Measurements from ENCODE around the gene CHIT1. TPM values are rescaled to one million over a fixed set of nuclear protein-coding genes. Genes with fewer than 3 reads are reported as not detected.
A peak's percentile ranks its signal among the peaks of the same experiment; 100 is the strongest.
"Not testable (repeated sequence)": the region's sequence is repeated elsewhere in the genome, so short reads cannot be mapped to it uniquely, and the experiment has no call there.

CHIT1 gene
- total RNA-seq, 1 donor from 2014 or later, result not detected

DNA sequence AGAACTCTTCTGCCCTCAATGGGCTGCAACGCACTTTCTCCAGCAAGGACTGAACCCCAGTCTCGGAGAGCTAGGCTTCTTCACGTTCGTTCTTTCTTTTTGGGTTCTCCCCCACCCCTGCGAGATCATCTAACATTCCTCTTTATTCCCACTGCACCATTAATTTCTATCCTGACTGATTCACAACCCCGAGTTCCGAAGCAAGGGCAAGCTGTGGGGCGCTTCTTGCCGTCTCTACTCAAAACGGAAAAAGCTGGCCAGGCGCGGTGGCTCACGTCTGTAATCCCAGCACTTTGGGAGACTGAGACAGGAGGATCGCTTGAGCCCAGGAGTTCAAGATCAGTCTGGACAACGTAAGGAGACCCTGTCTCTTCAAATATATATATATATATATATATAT is 38.4 kb upstream of the CHIT1 start:
- H3K4me1 Mint-ChIP-seq (ENCODE audit: low read depth, unreplicated experiment), result no peaks in the 10 kb centered on the region
- H3K27me3 ChIP-seq (ENCODE audit: insufficient read depth, low read length), result peaks cover 4% of the 10 kb centered on the region
- H3K79me2 ChIP-seq (ENCODE audit: insufficient read depth, low read length), result no peaks in the 10 kb centered on the region
- no peak for TF ChIP-seq CTCF (IDR thresholded peaks at IDR 0.05; ENCODE audit: insufficient read depth, low read depth, low read length)
- TF ChIP-seq EZH2 (IDR thresholded peaks at IDR 0.05; ENCODE audit: insufficient read depth, low read length), result no peak
- H3K4me3 ChIP-seq (ENCODE audit: insufficient read depth, low read depth, low read length), result peak overlapping the region; percentile 79
- H3K4me1 ChIP-seq (ENCODE audit: insufficient read depth, low read length), result peaks cover 4% of the 10 kb centered on the region
- H3K9me3 ChIP-seq (ENCODE audit: insufficient read depth, low read depth, low read length), result no peaks in the 10 kb centered on the region
- H3K9me3 Mint-ChIP-seq (ENCODE audit: unreplicated experiment), result no peaks in the 10 kb centered on the region
- H2AFZ ChIP-seq (ENCODE audit: low read depth, low read length), result peak overlapping the region; percentile 81
- H3K27ac Mint-ChIP-seq (ENCODE audit: unreplicated experiment), result peak overlapping the region; percentile 91
- H3K4me2 ChIP-seq (ENCODE audit: low read length), result peak overlapping the region; percentile 93
- no peaks in the 10 kb centered on the region for H4K20me1 ChIP-seq (ENCODE audit: insufficient read depth, low read length)
- FAIRE-seq (no peak), DNase-seq (ENCODE audit: low read depth) (no peak)
- H3K27ac ChIP-seq (ENCODE audit: low read depth, low read length), result no peak overlapping the region
- H3K4me3 Mint-ChIP-seq (ENCODE audit: unreplicated experiment), result peak overlapping the region; percentile 87
- H3K27me3 Mint-ChIP-seq (ENCODE audit: low read depth, unreplicated experiment), result peaks cover 3% of the 10 kb centered on the region
- no peaks in the 10 kb centered on the region for H3K36me3 ChIP-seq (ENCODE audit: insufficient read depth, low read length)
- H3K36me3 Mint-ChIP-seq (ENCODE audit: low read depth, unreplicated experiment), result no peaks in the 10 kb centered on the region
- H3K9ac ChIP-seq (ENCODE audit: low read length), result peak overlapping the region; percentile 83

GRCh38 chr1:203267347-203267846 is 37.9 kb upstream of the CHIT1 start:
- H3K27ac ChIP-seq (ENCODE audit: low read depth, low read length), result no peak overlapping the region
- Mint-ChIP-seq H3K9me3 (ENCODE audit: unreplicated experiment) (no peaks in the 10 kb centered on the region), H3K4me3 (ENCODE audit: unreplicated experiment) (peak overlapping the region; percentile 87), H3K36me3 (ENCODE audit: low read depth, unreplicated experiment) (no peaks in the 10 kb centered on the region), H3K4me1 (ENCODE audit: low read depth, unreplicated experiment) (no peaks in the 10 kb centered on the region), H3K27me3 (ENCODE audit: low read depth, unreplicated experiment) (peaks cover 3% of the 10 kb centered on the region), H3K27ac (ENCODE audit: unreplicated experiment) (peak overlapping the region; percentile 91)
- H3K4me1 ChIP-seq (ENCODE audit: insufficient read depth, low read length), result no peaks in the 10 kb centered on the region
- TF ChIP-seq CTCF (IDR thresholded peaks at IDR 0.05; ENCODE audit: insufficient read depth, low read depth, low read length) (peak; percentile 98), EZH2 (IDR thresholded peaks at IDR 0.05; ENCODE audit: insufficient read depth, low read length) (no peak)
- no peaks in the 10 kb centered on the region for H3K79me2 ChIP-seq (ENCODE audit: insufficient read depth, low read length)
- H3K36me3 ChIP-seq (ENCODE audit: insufficient read depth, low read length), result no peaks in the 10 kb centered on the region
- FAIRE-seq (no peak), DNase-seq (ENCODE audit: low read depth) (peak; percentile 62)
- peak overlapping the region; percentile 79 for H3K4me3 ChIP-seq (ENCODE audit: insufficient read depth, low read depth, low read length)
- H3K9me3 ChIP-seq (ENCODE audit: insufficient read depth, low read depth, low read length), result no peaks in the 10 kb centered on the region
- H3K4me2 ChIP-seq (ENCODE audit: low read length), result peak overlapping the region; percentile 93
- peaks cover 4% of the 10 kb centered on the region for H3K27me3 ChIP-seq (ENCODE audit: insufficient read depth, low read length)
- peak overlapping the region; percentile 81 for H2AFZ ChIP-seq (ENCODE audit: low read depth, low read length)
- peak overlapping the region; percentile 83 for H3K9ac ChIP-seq (ENCODE audit: low read length)
- H4K20me1 ChIP-seq (ENCODE audit: insufficient read depth, low read length), result no peaks in the 10 kb centered on the region

DNA sequence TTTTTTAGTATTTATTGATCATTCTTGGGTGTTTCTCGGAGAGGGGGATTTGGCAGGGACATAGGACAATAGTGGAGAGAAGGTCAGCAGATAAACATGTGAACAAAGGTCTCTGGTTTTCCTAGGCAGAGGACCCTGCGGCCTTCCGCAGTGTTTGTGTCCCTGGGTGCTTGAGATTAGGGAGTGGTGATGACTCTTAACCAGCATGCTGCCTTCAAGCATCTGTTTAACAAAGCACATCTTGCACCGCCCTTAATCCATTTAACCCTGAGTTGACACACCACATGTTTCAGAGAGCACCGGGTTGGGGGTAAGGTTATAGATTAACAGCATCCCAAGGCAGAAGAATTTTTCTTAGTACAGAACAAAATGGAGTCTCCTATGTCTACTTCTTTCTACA is 36.7 kb upstream of the CHIT1 start:
- not testable (repeated sequence) for H3K9me3 Mint-ChIP-seq (ENCODE audit: unreplicated experiment); H3K9ac ChIP-seq (ENCODE audit: low read length); H3K27me3 ChIP-seq (ENCODE audit: insufficient read depth, low read length); H3K4me1 ChIP-seq (ENCODE audit: insufficient read depth, low read length); H3K4me3 Mint-ChIP-seq (ENCODE audit: unreplicated experiment); H2AFZ ChIP-seq (ENCODE audit: low read depth, low read length); H3K36me3 Mint-ChIP-seq (ENCODE audit: low read depth, unreplicated experiment); H3K4me3 ChIP-seq (ENCODE audit: insufficient read depth, low read depth, low read length); DNase-seq (ENCODE audit: low read depth); H4K20me1 ChIP-seq (ENCODE audit: insufficient read depth, low read length); H3K79me2 ChIP-seq (ENCODE audit: insufficient read depth, low read length); H3K9me3 ChIP-seq (ENCODE audit: insufficient read depth, low read depth, low read length); H3K4me1 Mint-ChIP-seq (ENCODE audit: low read depth, unreplicated experiment); H3K27ac Mint-ChIP-seq (ENCODE audit: unreplicated experiment); H3K36me3 ChIP-seq (ENCODE audit: insufficient read depth, low read length); FAIRE-seq; H3K27me3 Mint-ChIP-seq (ENCODE audit: low read depth, unreplicated experiment); H3K27ac ChIP-seq (ENCODE audit: low read depth, low read length); H3K4me2 ChIP-seq (ENCODE audit: low read length)

Measured in astrocyte (in vitro differentiated cells and primary cell).